Measurements from ENCODE around the gene HSPA9.
A peak's percentile ranks its signal among the peaks of the same experiment; 100 is the strongest.

Gene HSPA9

GRCh38 chr5:138559937-138560336 lies 15.3 kb downstream of the HSPA9 start:
- no peaks in the 10 kb centered on the region for H3K27me3 ChIP-seq (ENCODE audit: insufficient read depth, low read length)
- no peaks in the 10 kb centered on the region for H3K4me1 ChIP-seq (ENCODE audit: control insufficient read depth, insufficient read depth, low read length, unreplicated experiment)
- no peak overlapping the region for H3K27ac ChIP-seq (ENCODE audit: low read depth, low read length)
- no peak overlapping the region for H2AFZ ChIP-seq (ENCODE audit: low read length, unreplicated experiment)
- no peak overlapping the region for H3K4me3 ChIP-seq (ENCODE audit: low read depth, low read length)
- H3K79me2 ChIP-seq (ENCODE audit: control insufficient read depth, insufficient read depth, low read length, unreplicated experiment) = peaks cover 25% of the 10 kb centered on the region
- H3K36me3 ChIP-seq (ENCODE audit: insufficient read depth, low read length) = peaks cover 47% of the 10 kb centered on the region

DNA sequence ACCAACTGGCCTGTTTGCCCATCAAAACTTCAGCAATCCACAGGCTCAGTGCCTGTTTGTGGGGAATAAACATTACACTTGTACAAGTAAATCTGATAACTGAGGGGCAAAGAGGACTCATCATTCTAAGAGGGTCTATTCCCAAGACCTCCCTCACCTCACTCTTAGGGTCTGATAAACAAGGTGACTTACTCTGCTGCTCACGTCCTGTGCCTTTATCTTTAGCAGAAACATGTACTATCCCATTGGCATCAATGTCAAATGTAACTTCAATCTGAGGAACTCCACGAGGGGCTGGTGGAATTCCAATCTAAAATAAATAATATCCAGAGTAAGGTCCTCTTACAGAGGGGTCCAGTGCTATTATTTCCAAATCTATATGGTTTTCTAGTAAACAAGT lies 17.5 kb downstream of the HSPA9 start:
- H2AFZ ChIP-seq (ENCODE audit: low read length, unreplicated experiment) = no peak overlapping the region
- H3K4me3 ChIP-seq (ENCODE audit: low read depth, low read length) = no peak overlapping the region
- H3K4me1 ChIP-seq (ENCODE audit: control insufficient read depth, insufficient read depth, low read length, unreplicated experiment) = no peaks in the 10 kb centered on the region
- H3K27me3 ChIP-seq (ENCODE audit: insufficient read depth, low read length) = no peaks in the 10 kb centered on the region
- peaks cover 6% of the 10 kb centered on the region for H3K79me2 ChIP-seq (ENCODE audit: control insufficient read depth, insufficient read depth, low read length, unreplicated experiment)
- H3K27ac ChIP-seq (ENCODE audit: low read depth, low read length) = no peak overlapping the region
- H3K36me3 ChIP-seq (ENCODE audit: insufficient read depth, low read length) = peaks cover 34% of the 10 kb centered on the region

- Histone ChIP-seq H2AFZ (ENCODE audit: low read length, unreplicated experiment) (no peak overlapping the region), H3K27me3 (ENCODE audit: insufficient read depth, low read length) (no peaks in the 10 kb centered on the region), H3K27ac (ENCODE audit: low read depth, low read length) (no peak overlapping the region), H3K79me2 (ENCODE audit: control insufficient read depth, insufficient read depth, low read length, unreplicated experiment) (peaks cover 9% of the 10 kb centered on the region), H3K36me3 (ENCODE audit: insufficient read depth, low read length) (peaks cover 31% of the 10 kb centered on the region), H3K4me1 (ENCODE audit: control insufficient read depth, insufficient read depth, low read length, unreplicated experiment) (no peaks in the 10 kb centered on the region), H3K4me3 (ENCODE audit: low read depth, low read length) (no peak overlapping the region)
These were observed 21.1 kb downstream of the HSPA9 start for GRCh38 chr5:138554143-138554542.

GRCh38 chr5:138553437-138554095 lies 21.6 kb downstream of the HSPA9 start:
- Histone ChIP-seq H3K27ac (ENCODE audit: low read depth, low read length) (no peak overlapping the region), H3K27me3 (ENCODE audit: insufficient read depth, low read length) (no peaks in the 10 kb centered on the region), H3K4me1 (ENCODE audit: control insufficient read depth, insufficient read depth, low read length, unreplicated experiment) (no peaks in the 10 kb centered on the region), H3K4me3 (ENCODE audit: low read depth, low read length) (no peak overlapping the region), H3K79me2 (ENCODE audit: control insufficient read depth, insufficient read depth, low read length, unreplicated experiment) (peaks cover 14% of the 10 kb centered on the region), H2AFZ (ENCODE audit: low read length, unreplicated experiment) (no peak overlapping the region), H3K36me3 (ENCODE audit: insufficient read depth, low read length) (peaks cover 30% of the 10 kb centered on the region)

- H3K27ac ChIP-seq (ENCODE audit: low read depth, low read length) = no peak overlapping the region
- H3K36me3 ChIP-seq (ENCODE audit: insufficient read depth, low read length) = peaks cover 21% of the 10 kb centered on the region
- H3K4me1 ChIP-seq (ENCODE audit: control insufficient read depth, insufficient read depth, low read length, unreplicated experiment) = no peaks in the 10 kb centered on the region
- H3K4me3 ChIP-seq (ENCODE audit: low read depth, low read length) = no peak overlapping the region
- H3K79me2 ChIP-seq (ENCODE audit: control insufficient read depth, insufficient read depth, low read length, unreplicated experiment) = peaks cover 14% of the 10 kb centered on the region
- no peak overlapping the region for H2AFZ ChIP-seq (ENCODE audit: low read length, unreplicated experiment)
- H3K27me3 ChIP-seq (ENCODE audit: insufficient read depth, low read length) = no peaks in the 10 kb centered on the region
These were observed 22.5 kb downstream of the HSPA9 start for GRCh38 chr5:138552657-138553056.

DNA sequence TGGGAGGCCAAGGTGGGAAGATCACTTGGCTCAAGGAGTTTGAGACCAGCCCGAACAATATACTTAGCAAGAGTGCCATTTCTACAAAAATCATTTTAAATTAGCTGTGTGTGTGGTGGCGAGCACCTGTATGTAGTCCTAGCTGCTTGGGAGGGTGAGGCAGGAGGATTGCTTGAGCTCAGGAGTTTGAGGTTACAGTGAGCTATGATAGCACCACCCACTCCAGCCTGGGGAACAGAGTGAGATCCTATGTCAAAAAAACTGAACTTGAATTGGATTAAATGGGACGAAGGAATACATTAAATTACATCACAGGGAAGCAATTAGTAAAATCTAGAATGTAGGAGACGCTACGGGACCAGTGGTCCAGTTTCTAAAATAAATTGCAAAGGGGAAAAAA lies 25.8 kb downstream of the HSPA9 start:
- H3K27me3 ChIP-seq (ENCODE audit: insufficient read depth, low read length) = no peaks in the 10 kb centered on the region
- H3K4me3 ChIP-seq (ENCODE audit: low read depth, low read length) = no peak overlapping the region
- no peak overlapping the region for H2AFZ ChIP-seq (ENCODE audit: low read length, unreplicated experiment)
- no peaks in the 10 kb centered on the region for H3K36me3 ChIP-seq (ENCODE audit: insufficient read depth, low read length)
- peaks cover 45% of the 10 kb centered on the region for H3K79me2 ChIP-seq (ENCODE audit: control insufficient read depth, insufficient read depth, low read length, unreplicated experiment)
- H3K27ac ChIP-seq (ENCODE audit: low read depth, low read length) = no peak overlapping the region
- H3K4me1 ChIP-seq (ENCODE audit: control insufficient read depth, insufficient read depth, low read length, unreplicated experiment) = peaks cover 23% of the 10 kb centered on the region

- H3K27ac ChIP-seq (ENCODE audit: low read depth, low read length) = peak overlapping the region; percentile 4; the same call in 1 of the 2 replicates
- H3K36me3 ChIP-seq (ENCODE audit: insufficient read depth, low read length) = peaks cover 4% of the 10 kb centered on the region; the same call in 1 of the 2 replicates
These were observed 29.2 kb downstream of the HSPA9 start for GRCh38 chr5:138545919-138546562.

GRCh38 chr5:138544181-138545134 lies 30.7 kb downstream of the HSPA9 start:
- Histone ChIP-seq H3K27ac (ENCODE audit: low read depth, low read length) (peak overlapping the region; percentile 96), H3K79me2 (ENCODE audit: control insufficient read depth, insufficient read depth, low read length, unreplicated experiment) (peaks cover 89% of the 10 kb centered on the region), H2AFZ (ENCODE audit: low read length, unreplicated experiment) (no peak overlapping the region), H3K4me1 (ENCODE audit: control insufficient read depth, insufficient read depth, low read length, unreplicated experiment) (peaks cover 42% of the 10 kb centered on the region), H3K27me3 (ENCODE audit: insufficient read depth, low read length) (no peaks in the 10 kb centered on the region), H3K36me3 (ENCODE audit: insufficient read depth, low read length) (peaks cover 17% of the 10 kb centered on the region), H3K4me3 (ENCODE audit: low read depth, low read length) (peak overlapping the region; percentile 93)

More at GRCh38 chr5:138545919-138546562, 29.2 kb downstream of the HSPA9 start:
- H3K79me2 ChIP-seq (ENCODE audit: control insufficient read depth, insufficient read depth, low read length, unreplicated experiment) = peaks cover 76% of the 10 kb centered on the region
- peaks cover 26% of the 10 kb centered on the region for H3K4me1 ChIP-seq (ENCODE audit: control insufficient read depth, insufficient read depth, low read length, unreplicated experiment)
- no peaks in the 10 kb centered on the region for H3K27me3 ChIP-seq (ENCODE audit: insufficient read depth, low read length)
- peak overlapping the region; percentile 41; the same call in 1 of the 2 replicates for H3K4me3 ChIP-seq (ENCODE audit: low read depth, low read length)
- no peak overlapping the region for H2AFZ ChIP-seq (ENCODE audit: low read length, unreplicated experiment)

DNA sequence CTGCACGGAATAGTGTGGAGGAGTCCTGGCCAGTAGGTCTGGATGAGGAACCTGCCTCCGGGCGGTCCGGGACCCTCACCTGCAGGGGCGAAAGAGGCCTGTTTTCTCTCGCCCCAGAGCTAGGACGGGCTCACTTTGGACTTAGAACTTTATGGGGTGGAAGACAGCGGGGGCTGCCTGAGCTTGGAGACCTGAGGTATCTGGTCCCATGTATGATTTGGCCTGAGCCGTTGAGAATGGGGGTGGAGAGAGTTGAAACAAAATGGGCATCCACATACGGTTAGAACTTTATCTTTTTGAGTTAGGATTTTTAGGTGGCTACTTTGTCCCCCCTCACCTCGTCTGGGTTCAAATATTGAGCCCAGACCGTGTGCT lies 31.5 kb downstream of the HSPA9 start:
- Histone ChIP-seq H2AFZ (ENCODE audit: low read length, unreplicated experiment) (peak overlapping the region; percentile 51), H3K4me3 (ENCODE audit: low read depth, low read length) (peak overlapping the region; percentile 93), H3K36me3 (ENCODE audit: insufficient read depth, low read length) (peaks cover 23% of the 10 kb centered on the region), H3K4me1 (ENCODE audit: control insufficient read depth, insufficient read depth, low read length, unreplicated experiment) (peaks cover 48% of the 10 kb centered on the region), H3K27ac (ENCODE audit: low read depth, low read length) (peak overlapping the region; percentile 96), H3K27me3 (ENCODE audit: insufficient read depth, low read length) (no peaks in the 10 kb centered on the region), H3K79me2 (ENCODE audit: control insufficient read depth, insufficient read depth, low read length, unreplicated experiment) (peaks cover 89% of the 10 kb centered on the region)

DNA sequence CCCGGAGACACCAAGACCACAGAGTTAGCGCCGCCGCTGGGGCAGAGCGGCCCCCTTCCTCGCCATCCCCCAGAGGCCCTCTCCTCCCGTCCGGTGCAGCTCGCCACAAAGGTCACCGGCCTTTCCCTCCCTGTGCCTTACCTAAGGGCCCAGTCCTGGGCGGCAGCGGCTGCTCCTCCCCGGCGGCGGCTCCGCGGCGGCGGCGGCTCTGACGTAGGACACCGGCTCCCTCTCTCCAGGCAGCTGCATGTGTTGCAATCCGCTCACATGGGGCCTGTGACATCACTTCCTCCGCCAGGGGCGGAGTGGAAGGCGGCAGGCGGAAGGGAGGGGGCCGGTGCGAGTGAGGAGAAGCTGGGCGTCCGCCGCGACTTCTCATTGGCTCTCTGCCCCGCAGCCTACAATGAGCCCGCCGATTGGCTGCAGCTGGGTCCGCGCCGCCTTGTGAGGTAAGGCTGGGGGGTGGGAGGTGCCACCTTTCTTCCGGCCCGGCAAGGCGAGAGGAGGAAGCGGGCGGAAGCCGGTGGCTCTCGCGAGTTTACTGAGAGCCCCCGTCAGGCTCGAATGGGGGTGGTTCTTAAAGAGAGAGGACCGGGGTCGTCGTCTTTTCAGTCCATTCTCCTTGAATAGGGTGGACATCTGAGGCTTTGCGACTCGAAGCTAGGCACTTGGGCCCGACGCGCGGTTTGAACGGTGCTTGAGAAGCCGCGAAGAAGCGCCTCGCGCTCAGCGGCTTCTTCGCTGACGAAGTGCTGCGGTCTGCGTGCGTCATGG lies 32.1 kb downstream of the HSPA9 start, which contains the start of gene ETF1:
TSS of gene ETF1 (minus strand) at position 281 of the 774 bp plus-strand sequence. CDS start 318 bp downstream, outside the sequence.
- peaks cover 90% of the 10 kb centered on the region for H3K79me2 ChIP-seq (ENCODE audit: control insufficient read depth, insufficient read depth, low read length, unreplicated experiment)
- H2AFZ ChIP-seq (ENCODE audit: low read length, unreplicated experiment) = peak within 1 kb of the TSS; percentile 51
- peaks cover 48% of the 10 kb centered on the region for H3K4me1 ChIP-seq (ENCODE audit: control insufficient read depth, insufficient read depth, low read length, unreplicated experiment)
- H3K27me3 ChIP-seq (ENCODE audit: insufficient read depth, low read length) = no peaks in the 10 kb centered on the region
- H3K36me3 ChIP-seq (ENCODE audit: insufficient read depth, low read length) = peaks cover 23% of the 10 kb centered on the region
- H3K27ac ChIP-seq (ENCODE audit: low read depth, low read length) = peak within 1 kb of the TSS; percentile 96
- H3K4me3 ChIP-seq (ENCODE audit: low read depth, low read length) = peak within 1 kb of the TSS; percentile 93
